Measurements from ENCODE around the gene GPR146. TPM values are rescaled to one million over a fixed set of nuclear protein-coding genes. Genes with fewer than 3 reads are reported as not detected.
A peak's percentile ranks its signal among the peaks of the same experiment; 100 is the strongest.

Gene GPR146
- total and polyA plus RNA-seq, 4 experiments from 2014 or later: 8.8 to 22.2 (median 10.1) TPM

- intact Hi-C loops (cut with micrococcal nuclease): no loop called here
- ChIA-PET POLR2A (ENCODE audit: partially characterized antibody) (no interaction called here), CTCF (ENCODE audit: partially characterized antibody) (interaction anchor here (1.9 kb wide), 1 partner anchor 48 kb away, joined by 11 read pairs; no protein-coding TSS in a partner anchor)
- Mint-ChIP-seq H3K4me1 (peaks cover 6 to 30% (median 15%) of the 10 kb centered on the region in 4 donors), H3K27ac (peak overlapping the region in 6 of 7 donors; percentile 30 to 91 (median 56)), H3K27me3 (no peaks in the 10 kb centered on the region), H3K9me3 (peaks cover 0 to 14% (median 2%) of the 10 kb centered on the region in 8 donors), H3K36me3 (peaks cover 14 to 24% of the 10 kb centered on the region in 2 donors), H3K4me3 (no peak overlapping the region)
- no peak for DNase-seq
- no peaks in the 10 kb centered on the region for H3K27me3 ChIP-seq (ENCODE audit: insufficient read depth, low read length)
- no peaks in the 10 kb centered on the region for H3K36me3 ChIP-seq (ENCODE audit: insufficient read depth, low read length)
- peaks cover 0 to 7% of the 10 kb centered on the region in 2 donors for H3K9me3 ChIP-seq (ENCODE audit: control insufficient read depth in 1 of 2, low read length in 2 of 2)
- no peak overlapping the region for H3K27ac ChIP-seq (ENCODE audit: low read depth, low read length)
- H3K4me3 ChIP-seq (ENCODE audit: low read length in 2 of 2): no peak overlapping the region
- peaks cover 3% of the 10 kb centered on the region for H3K4me1 ChIP-seq (ENCODE audit: insufficient read depth, low read length)
Measured at GRCh38 chr7:1017586-1018333, 26.6 kb upstream of the GPR146 start.

DNA sequence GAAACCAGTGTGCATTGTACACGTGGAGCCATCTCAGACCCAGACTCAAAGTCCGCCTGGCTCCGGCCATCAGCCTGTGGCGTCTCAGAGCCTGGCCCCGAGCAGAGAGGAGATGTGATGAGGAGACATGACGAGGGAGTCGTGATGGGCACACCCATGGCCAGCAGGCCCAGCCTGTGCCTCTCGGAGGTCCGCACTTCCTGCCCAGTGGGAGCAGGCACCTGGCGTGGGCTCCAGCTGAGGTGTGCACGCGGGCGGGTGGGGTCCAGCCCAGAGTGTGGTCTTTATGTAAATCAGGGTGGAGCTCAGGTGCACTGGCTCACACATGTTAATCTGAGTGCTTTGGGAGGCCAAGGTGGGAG is 26.0 kb upstream of the GPR146 start:
- CTCF ChIA-PET (ENCODE audit: partially characterized antibody): interaction anchor here (1.0 to 1.9 kb wide), 3 partner anchors 24 to 48 kb away, joined by 4 to 11 read pairs (median 4); partner anchors contain the start of gene GPR146

DNA sequence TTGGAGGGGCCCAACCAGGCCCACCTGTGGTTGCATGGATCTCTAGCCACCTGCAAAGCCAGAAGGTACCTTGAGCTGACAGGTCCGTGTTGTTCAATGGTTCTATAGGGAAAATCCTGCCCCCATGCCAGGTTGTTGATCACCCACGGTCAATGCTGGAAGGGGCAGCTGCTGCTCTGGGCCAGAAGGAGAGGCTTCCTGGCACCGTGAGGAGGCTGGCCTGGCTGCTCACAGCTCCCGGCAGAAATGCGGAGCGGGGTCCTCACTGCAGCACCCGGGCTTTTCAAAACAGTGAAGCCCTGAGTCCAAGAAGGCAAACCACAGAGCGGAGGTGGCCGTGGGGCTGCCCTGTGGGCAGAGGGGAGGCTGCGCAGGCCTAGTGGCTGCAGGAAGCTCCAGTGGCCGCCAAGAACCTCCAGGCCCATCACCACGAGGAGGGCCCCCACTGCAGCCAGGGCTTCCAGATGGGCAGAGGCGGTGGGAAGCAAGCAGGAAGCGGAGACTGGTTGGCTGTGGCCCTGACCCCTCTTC is 25.0 kb upstream of the GPR146 start:
- Mint-ChIP-seq H3K4me1 (peaks cover 5 to 25% (median 9%) of the 10 kb centered on the region in 4 donors), H3K4me3 (no peak overlapping the region), H3K27me3 (no peaks in the 10 kb centered on the region), H3K36me3 (peaks cover 18 to 24% of the 10 kb centered on the region in 2 donors), H3K9me3 (peaks cover 0 to 17% (median 2%) of the 10 kb centered on the region in 8 donors), H3K27ac (no peak overlapping the region)
- CTCF ChIA-PET (ENCODE audit: partially characterized antibody): interaction anchor here (1.0 to 1.9 kb wide), 4 partner anchors 8 to 47 kb away, joined by 4 to 11 read pairs (median 4); partner anchors contain the start of gene GPR146
- Histone ChIP-seq H3K4me3 (ENCODE audit: low read length in 2 of 2) (no peak overlapping the region), H3K27ac (ENCODE audit: low read depth, low read length) (no peak overlapping the region), H3K27me3 (ENCODE audit: insufficient read depth, low read length) (no peaks in the 10 kb centered on the region), H3K9me3 (ENCODE audit: control insufficient read depth in 1 of 2, low read length in 2 of 2) (peaks cover 0 to 7% of the 10 kb centered on the region in 2 donors), H3K4me1 (ENCODE audit: insufficient read depth, low read length) (peaks cover 3% of the 10 kb centered on the region), H3K36me3 (ENCODE audit: insufficient read depth, low read length) (no peaks in the 10 kb centered on the region)
- POLR2A ChIA-PET (ENCODE audit: partially characterized antibody): no interaction called here
- DNase-seq: no peak
- intact Hi-C loops (cut with micrococcal nuclease): no loop called here

More for the DNA sequence above, 26.0 kb upstream of the GPR146 start:
- H3K9me3 Mint-ChIP-seq: peaks cover 0 to 14% (median 2%) of the 10 kb centered on the region in 8 donors
- H3K27me3 Mint-ChIP-seq: no peaks in the 10 kb centered on the region
- peak overlapping the region in 5 of 7 donors; percentile 30 to 91 (median 59) for H3K27ac Mint-ChIP-seq
- POLR2A ChIA-PET (ENCODE audit: partially characterized antibody): no interaction called here
- peaks cover 14 to 24% of the 10 kb centered on the region in 2 donors for H3K36me3 Mint-ChIP-seq
- peaks cover 6 to 30% (median 15%) of the 10 kb centered on the region in 4 donors for H3K4me1 Mint-ChIP-seq
- Histone ChIP-seq H3K36me3 (ENCODE audit: insufficient read depth, low read length) (no peaks in the 10 kb centered on the region), H3K9me3 (ENCODE audit: control insufficient read depth in 1 of 2, low read length in 2 of 2) (peaks cover 0 to 7% of the 10 kb centered on the region in 2 donors), H3K27ac (ENCODE audit: low read depth, low read length) (no peak overlapping the region), H3K4me3 (ENCODE audit: low read length in 2 of 2) (no peak overlapping the region), H3K4me1 (ENCODE audit: insufficient read depth, low read length) (peaks cover 3% of the 10 kb centered on the region), H3K27me3 (ENCODE audit: insufficient read depth, low read length) (no peaks in the 10 kb centered on the region)
- H3K4me3 Mint-ChIP-seq: no peak overlapping the region
- no peak for DNase-seq
- intact Hi-C loops (cut with micrococcal nuclease): no loop called here

DNA sequence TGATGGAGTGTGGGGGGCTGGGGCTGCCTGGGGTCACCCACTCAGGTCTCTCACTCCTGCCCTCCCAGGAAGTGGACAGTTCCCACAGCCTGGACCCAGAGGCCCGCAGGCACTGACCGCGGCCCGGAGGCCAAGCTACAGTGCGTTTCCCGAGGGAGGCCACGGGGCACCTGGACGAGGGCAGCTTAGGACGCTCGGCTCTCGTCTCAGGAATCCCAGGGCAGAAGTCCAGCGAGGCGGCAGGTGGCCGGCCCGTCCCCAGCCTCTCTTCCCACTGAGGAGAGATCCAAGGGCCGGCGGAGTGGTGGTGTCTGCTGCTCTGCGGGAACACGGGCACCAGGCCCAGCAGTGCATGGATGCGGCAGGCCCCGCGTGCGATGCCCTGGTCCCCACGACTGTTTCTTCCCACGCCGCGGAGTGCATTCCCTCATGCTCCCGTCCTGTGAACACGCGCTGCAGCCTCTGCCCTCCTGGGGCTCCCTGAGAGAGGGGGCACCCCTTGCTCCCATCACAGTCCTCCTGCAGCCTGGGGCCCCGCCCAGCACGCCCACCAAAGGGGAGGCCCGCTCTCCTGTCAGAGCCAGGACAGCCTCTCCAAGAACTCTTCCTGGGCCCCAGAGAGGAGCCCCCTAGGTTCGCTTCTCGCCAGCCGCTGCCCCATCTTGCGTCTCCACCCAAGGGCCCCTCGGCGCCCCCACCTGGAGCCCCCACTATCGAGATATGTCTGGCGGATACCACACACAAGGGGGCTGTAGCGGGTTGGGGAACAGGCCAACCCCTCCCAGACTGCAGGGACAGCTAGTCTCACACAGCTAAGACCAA is 24.3 kb upstream of the GPR146 start:
- Mint-ChIP-seq H3K9me3 (peaks cover 0 to 17% (median 2%) of the 10 kb centered on the region in 8 donors), H3K27ac (peak overlapping the region in 1 of 7 donors; percentile 31), H3K4me3 (no peak overlapping the region), H3K4me1 (peaks cover 5 to 23% (median 9%) of the 10 kb centered on the region in 4 donors), H3K27me3 (no peaks in the 10 kb centered on the region), H3K36me3 (peaks cover 18 to 24% of the 10 kb centered on the region in 2 donors)
- ChIA-PET POLR2A (ENCODE audit: partially characterized antibody) (no interaction called here), CTCF (ENCODE audit: partially characterized antibody) (interaction anchor here (1.3 kb wide), 2 partner anchors 25 to 46 kb away, joined by 4 to 7 read pairs; partner anchors contain the start of gene GPR146)
- DNase-seq: no peak
- no peaks in the 10 kb centered on the region for H3K36me3 ChIP-seq (ENCODE audit: insufficient read depth, low read length)
- no peak overlapping the region for H3K27ac ChIP-seq (ENCODE audit: low read depth, low read length)
- no peaks in the 10 kb centered on the region for H3K27me3 ChIP-seq (ENCODE audit: insufficient read depth, low read length)
- intact Hi-C loops (cut with micrococcal nuclease): loop anchor here (1.0 kb wide), 1 partner anchor 45 kb away; no protein-coding TSS in a partner anchor
- no peak overlapping the region for H3K4me3 ChIP-seq (ENCODE audit: low read length in 2 of 2)
- H3K4me1 ChIP-seq (ENCODE audit: insufficient read depth, low read length): peaks cover 3% of the 10 kb centered on the region
- peaks cover 0 to 7% of the 10 kb centered on the region in 2 donors for H3K9me3 ChIP-seq (ENCODE audit: control insufficient read depth in 1 of 2, low read length in 2 of 2)

DNA sequence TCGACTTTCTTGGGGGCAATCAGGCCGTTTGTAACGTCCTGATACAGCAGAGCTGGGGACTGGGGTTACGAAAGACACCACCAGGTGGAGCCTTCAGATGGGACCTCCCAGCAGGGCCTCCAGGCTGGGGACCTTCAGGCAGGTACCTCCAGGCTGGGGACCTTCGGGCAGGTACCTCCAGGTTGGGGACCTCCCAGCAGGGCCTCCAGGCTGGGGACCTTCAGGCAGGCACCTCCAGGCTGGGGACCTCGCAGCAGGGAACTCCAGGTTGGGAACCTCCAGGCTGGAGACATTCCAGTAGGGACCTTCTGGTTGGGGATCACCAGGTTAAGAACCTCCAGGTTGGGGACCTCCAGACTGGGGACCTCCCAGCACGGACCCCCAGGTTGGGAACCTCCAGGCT is 23.5 kb upstream of the GPR146 start:
- Histone ChIP-seq H3K27me3 (ENCODE audit: insufficient read depth, low read length) (no peaks in the 10 kb centered on the region), H3K4me3 (ENCODE audit: low read length in 2 of 2) (no peak overlapping the region), H3K4me1 (ENCODE audit: insufficient read depth, low read length) (peaks cover 3% of the 10 kb centered on the region), H3K36me3 (ENCODE audit: insufficient read depth, low read length) (no peaks in the 10 kb centered on the region), H3K9me3 (ENCODE audit: control insufficient read depth in 1 of 2, low read length in 2 of 2) (peaks cover 0 to 7% of the 10 kb centered on the region in 2 donors), H3K27ac (ENCODE audit: low read depth, low read length) (no peak overlapping the region)
- Mint-ChIP-seq H3K4me3 (no peak overlapping the region), H3K9me3 (peaks cover 0 to 17% (median 2%) of the 10 kb centered on the region in 8 donors), H3K27me3 (no peaks in the 10 kb centered on the region), H3K36me3 (peaks cover 18 to 24% of the 10 kb centered on the region in 2 donors), H3K4me1 (peaks cover 5 to 23% (median 10%) of the 10 kb centered on the region in 4 donors), H3K27ac (no peak overlapping the region)
- CTCF ChIA-PET (ENCODE audit: partially characterized antibody): interaction anchor here (1.3 to 1.7 kb wide), 3 partner anchors 26 to 45 kb away, joined by 4 to 7 read pairs (median 5); no protein-coding TSS in a partner anchor
- POLR2A ChIA-PET (ENCODE audit: partially characterized antibody): no interaction called here
- DNase-seq: peak in 1 of 5 donors; percentile 25
- intact Hi-C loops (cut with micrococcal nuclease): loop anchor here (1.0 kb wide), 1 partner anchor 44 kb away; no protein-coding TSS in a partner anchor

- ChIA-PET POLR2A (ENCODE audit: partially characterized antibody) (no interaction called here), CTCF (ENCODE audit: partially characterized antibody) (interaction anchor here (1.3 to 2.0 kb wide), 4 partner anchors 27 to 44 kb away, joined by 4 to 8 read pairs (median 6); no protein-coding TSS in a partner anchor)
- Mint-ChIP-seq H3K9me3 (peaks cover 0 to 17% (median 2%) of the 10 kb centered on the region in 8 donors), H3K27ac (no peak overlapping the region), H3K4me3 (no peak overlapping the region), H3K27me3 (no peaks in the 10 kb centered on the region), H3K4me1 (peaks cover 7 to 27% (median 13%) of the 10 kb centered on the region in 4 donors), H3K36me3 (peaks cover 19 to 27% of the 10 kb centered on the region in 2 donors)
- no peaks in the 10 kb centered on the region for H3K27me3 ChIP-seq (ENCODE audit: insufficient read depth, low read length)
- no peak overlapping the region for H3K27ac ChIP-seq (ENCODE audit: low read depth, low read length)
- peaks cover 3% of the 10 kb centered on the region for H3K4me1 ChIP-seq (ENCODE audit: insufficient read depth, low read length)
- intact Hi-C loops (cut with micrococcal nuclease): no loop called here
- no peak overlapping the region for H3K4me3 ChIP-seq (ENCODE audit: low read length in 2 of 2)
- DNase-seq: no peak
- H3K36me3 ChIP-seq (ENCODE audit: insufficient read depth, low read length): no peaks in the 10 kb centered on the region
- H3K9me3 ChIP-seq (ENCODE audit: control insufficient read depth in 1 of 2, low read length in 2 of 2): peaks cover 0 to 7% of the 10 kb centered on the region in 2 donors
Measured at GRCh38 chr7:1021366-1021765, 23.0 kb upstream of the GPR146 start.
